ENCODE results near the gene PIMREG.

DNA sequence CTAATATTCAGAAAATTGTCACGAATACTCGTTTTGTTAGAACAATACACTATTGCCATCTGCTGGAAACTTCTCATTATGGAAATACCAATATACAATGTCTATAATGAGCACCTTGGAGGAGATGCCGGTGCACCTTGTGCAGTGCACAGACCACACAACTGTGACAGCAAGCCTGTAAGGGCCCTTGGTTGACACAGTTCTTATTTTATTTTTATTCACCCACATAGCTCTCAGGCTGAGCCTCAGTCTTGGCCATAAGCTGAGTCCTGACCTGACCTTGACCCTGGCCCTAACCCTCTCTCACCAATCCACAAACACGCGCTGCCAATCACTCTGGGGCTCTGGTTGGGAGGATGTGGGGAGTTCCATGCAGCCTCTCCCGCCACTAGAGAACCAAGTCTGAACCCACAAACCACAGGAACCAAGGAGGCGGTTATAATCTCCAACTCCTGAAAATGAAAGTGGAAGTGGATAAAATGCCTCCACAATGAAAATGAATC is 16.9 kb upstream of the PIMREG start:
- no peak for TF ChIP-seq EZH2 (IDR thresholded peaks at IDR 0.05; ENCODE audit: insufficient read depth, poor library complexity, severe bottlenecking)
- no peak for TF ChIP-seq EZH2phosphoT487 (IDR thresholded peaks at IDR 0.05; ENCODE audit: insufficient read depth, low read depth)
